ENCODE data around the gene PRDM16.

PRDM16 gene

GRCh38 chr1:3321559-3322449, 252.8 kb downstream of the PRDM16 start:
- Histone ChIP-seq H3K4me1 (peaks cover 28% of the 10 kb centered on the region), H3K27me3 (peaks cover 33% of the 10 kb centered on the region), H4K20me1 (peaks cover 16% of the 10 kb centered on the region; the same call in 1 of the 2 replicates), H3K36me3 (no peaks in the 10 kb centered on the region), H3K27ac (no peak overlapping the region), H3K9ac (no peak overlapping the region), H3K9me3 (peaks cover 11% of the 10 kb centered on the region), H3K4me2 (0 out of 2 replicates have a peak overlapping the region, but pooled peaks have one; percentile 2), H3K4me3 (no peak overlapping the region)
- no peak for TF ChIP-seq Cebpa-rat (IDR thresholded peaks at IDR 0.05)

DNA sequence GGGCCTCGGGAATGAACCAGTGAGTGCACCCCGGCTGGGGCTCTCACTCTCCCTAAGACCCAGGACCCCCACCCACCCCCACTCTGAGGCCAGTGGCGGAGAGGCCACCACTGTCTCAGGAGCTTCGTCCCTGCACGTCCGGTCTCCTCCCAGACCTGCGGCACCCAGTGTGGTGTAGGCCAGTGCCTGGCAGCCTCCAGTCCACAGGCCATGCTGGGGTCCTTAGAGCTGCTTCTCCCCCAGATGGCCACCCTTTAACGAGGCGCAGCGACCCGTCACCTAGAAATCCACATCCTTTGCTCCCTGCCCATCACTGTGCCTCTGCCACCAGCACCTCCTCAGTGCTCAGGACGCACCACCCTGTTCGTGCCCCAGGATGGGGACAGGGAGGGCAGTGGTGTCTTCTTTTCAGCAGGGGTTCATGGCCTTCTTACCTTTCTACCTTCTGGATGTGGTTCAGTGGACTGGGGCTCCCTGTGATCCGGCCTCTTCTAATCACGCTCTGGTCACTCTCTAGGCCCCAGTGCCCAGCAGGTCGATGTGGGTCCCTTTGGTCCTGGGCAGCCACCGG, 253.5 kb downstream of the PRDM16 start:
- TF ChIP-seq Cebpa-rat (IDR thresholded peaks at IDR 0.05) = no peak
- no peak overlapping the region for H3K9ac ChIP-seq
- no peak overlapping the region for H3K4me3 ChIP-seq
- peaks cover 29% of the 10 kb centered on the region for H3K4me1 ChIP-seq
- peaks cover 33% of the 10 kb centered on the region for H3K27me3 ChIP-seq
- peaks cover 4% of the 10 kb centered on the region for H3K9me3 ChIP-seq
- H3K27ac ChIP-seq = no peak overlapping the region
- no peaks in the 10 kb centered on the region for H3K36me3 ChIP-seq
- H3K4me2 ChIP-seq = 0 out of 2 replicates have a peak overlapping the region, but pooled peaks have one; percentile 2
- H4K20me1 ChIP-seq = peaks cover 16% of the 10 kb centered on the region; the same call in 1 of the 2 replicates

GRCh38 chr1:3323021-3323795, 254.2 kb downstream of the PRDM16 start:
- Histone ChIP-seq H3K9ac (no peak overlapping the region), H3K27ac (no peak overlapping the region)
- TF ChIP-seq Cebpa-rat (IDR thresholded peaks at IDR 0.05) = no peak

GRCh38 chr1:3323796-3324703, 255.0 kb downstream of the PRDM16 start:
- Histone ChIP-seq H3K4me2 (no peak overlapping the region), H3K9ac (no peak overlapping the region), H3K27ac (no peak overlapping the region), H3K9me3 (no peaks in the 10 kb centered on the region), H3K27me3 (peaks cover 42% of the 10 kb centered on the region), H4K20me1 (peaks cover 16% of the 10 kb centered on the region; the same call in 1 of the 2 replicates), H3K4me1 (peaks cover 42% of the 10 kb centered on the region), H3K36me3 (no peaks in the 10 kb centered on the region), H3K4me3 (no peak overlapping the region)
- TF ChIP-seq Cebpa-rat (IDR thresholded peaks at IDR 0.05) = no peak

More at GRCh38 chr1:3323021-3323795, 254.2 kb downstream of the PRDM16 start:
- Histone ChIP-seq H4K20me1 (peaks cover 16% of the 10 kb centered on the region; the same call in 1 of the 2 replicates), H3K4me3 (no peak overlapping the region), H3K4me2 (no peak overlapping the region), H3K36me3 (no peaks in the 10 kb centered on the region), H3K9me3 (no peaks in the 10 kb centered on the region), H3K4me1 (peaks cover 36% of the 10 kb centered on the region), H3K27me3 (peaks cover 39% of the 10 kb centered on the region)

DNA sequence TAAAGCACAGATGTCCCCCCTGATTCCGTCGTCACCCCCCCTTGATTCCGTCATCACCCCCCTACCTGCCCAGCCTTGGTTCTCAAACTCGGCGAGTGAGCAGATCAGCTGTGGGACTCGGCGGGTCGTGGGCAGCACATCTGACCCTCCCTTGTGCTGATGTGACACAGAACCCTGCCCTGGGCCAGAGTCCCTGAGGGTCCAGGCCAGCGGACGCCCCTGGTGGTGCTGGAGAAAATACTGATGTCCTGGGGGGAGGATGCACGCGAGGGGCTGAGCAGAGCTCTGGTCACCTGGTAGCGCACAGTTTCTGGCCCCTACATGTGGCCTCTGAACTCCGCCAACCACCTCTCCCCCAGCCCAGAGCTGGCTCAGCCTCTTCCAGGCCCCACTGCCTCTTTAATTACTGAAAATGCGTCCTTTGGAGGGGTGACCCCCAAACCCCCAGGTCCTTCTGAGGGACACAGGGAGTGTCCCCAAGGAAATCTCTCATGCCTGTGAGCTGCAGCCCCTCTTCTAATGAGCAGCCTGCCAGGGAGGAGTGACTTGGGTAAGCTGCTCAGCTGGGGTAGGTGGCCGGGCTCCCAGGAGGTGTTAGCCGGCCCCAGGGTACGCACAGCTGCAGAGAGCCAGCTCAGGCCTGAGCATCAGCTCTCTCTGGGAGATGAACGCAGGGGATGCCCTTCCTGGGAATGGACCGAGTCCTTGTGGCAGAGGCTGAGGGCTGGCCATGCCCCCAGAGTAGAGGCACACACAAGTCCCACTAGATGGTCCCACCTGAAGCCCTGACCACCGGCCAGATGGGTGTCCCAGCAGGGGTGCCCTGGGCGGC, 255.9 kb downstream of the PRDM16 start:
- no peak overlapping the region for H3K9ac ChIP-seq
- H3K27me3 ChIP-seq = peaks cover 42% of the 10 kb centered on the region
- peaks cover 16% of the 10 kb centered on the region; the same call in 1 of the 2 replicates for H4K20me1 ChIP-seq
- H3K9me3 ChIP-seq = no peaks in the 10 kb centered on the region
- no peaks in the 10 kb centered on the region for H3K36me3 ChIP-seq
- H3K4me2 ChIP-seq = no peak overlapping the region
- H3K27ac ChIP-seq = no peak overlapping the region
- TF ChIP-seq Cebpa-rat (IDR thresholded peaks at IDR 0.05) = no peak
- peaks cover 42% of the 10 kb centered on the region for H3K4me1 ChIP-seq
- H3K4me3 ChIP-seq = no peak overlapping the region

DNA sequence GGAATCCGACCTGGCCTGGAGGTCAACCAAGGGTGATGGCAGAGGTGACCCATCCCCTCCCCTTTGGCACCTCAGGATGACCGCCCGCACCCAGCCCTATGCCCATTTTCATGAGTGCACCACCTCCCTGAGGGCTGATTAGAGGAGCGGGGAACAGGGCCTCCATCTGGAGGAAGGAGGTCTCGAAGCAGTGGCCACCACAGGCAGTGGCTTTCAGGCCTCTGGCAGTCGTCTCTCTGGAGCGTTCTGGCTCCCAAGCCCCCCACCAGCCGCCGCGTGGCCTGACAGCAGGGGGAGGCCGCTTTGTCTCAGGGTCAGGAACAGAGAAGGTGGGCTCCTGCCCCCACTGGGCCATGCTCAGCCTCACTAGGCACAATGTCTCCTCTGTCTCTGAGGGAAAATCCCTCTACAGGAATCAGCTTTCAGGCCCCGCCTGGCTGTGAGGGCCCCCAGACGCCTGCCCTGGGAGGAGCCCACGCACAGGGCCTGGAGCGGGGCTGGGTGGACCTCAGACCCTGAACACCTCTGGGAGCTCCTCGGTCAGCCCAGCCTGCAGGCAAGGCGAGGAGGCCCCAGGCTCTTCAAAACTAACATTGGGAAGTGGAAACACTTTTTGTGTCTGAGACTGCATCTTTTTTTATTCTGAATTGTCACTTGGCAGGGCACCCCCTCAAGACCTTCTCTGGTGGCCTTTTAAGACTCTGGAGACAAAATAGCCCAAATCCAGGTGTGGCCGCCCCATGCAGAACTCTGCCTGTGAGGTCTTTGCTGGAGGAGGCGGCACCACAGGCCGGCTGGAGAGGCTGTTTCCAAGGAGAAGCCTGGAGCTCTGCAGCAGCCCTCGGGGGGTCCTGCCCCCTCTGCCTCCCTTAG, 257.7 kb downstream of the PRDM16 start:
- no peak overlapping the region for H3K27ac ChIP-seq

DNA sequence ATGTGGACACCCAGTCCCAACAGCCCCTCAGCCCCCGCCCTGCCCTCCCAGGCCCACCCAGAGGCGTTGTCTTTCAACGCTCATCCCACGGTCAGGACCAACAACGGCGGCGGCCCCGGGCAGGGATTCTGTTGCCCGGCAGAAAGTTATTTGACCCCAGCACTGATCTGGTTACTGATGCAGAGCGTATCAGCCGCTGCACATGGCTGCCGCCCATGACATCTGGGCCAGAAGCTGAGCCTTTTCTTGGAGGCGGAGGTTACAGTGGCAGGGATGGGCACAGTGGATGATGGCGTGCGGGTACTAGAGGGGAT, 258.3 kb downstream of the PRDM16 start:
- H3K27ac ChIP-seq = no peak overlapping the region
- H3K4me2 ChIP-seq = peak overlapping the region; percentile 59; the same call in 1 of the 2 replicates
- H4K20me1 ChIP-seq = peaks cover 16% of the 10 kb centered on the region; the same call in 1 of the 2 replicates
- peaks cover 22% of the 10 kb centered on the region for H3K4me1 ChIP-seq
- H3K4me3 ChIP-seq = no peak overlapping the region
- H3K9ac ChIP-seq = no peak overlapping the region
- no peaks in the 10 kb centered on the region for H3K36me3 ChIP-seq
- no peaks in the 10 kb centered on the region for H3K9me3 ChIP-seq
- TF ChIP-seq Cebpa-rat (IDR thresholded peaks at IDR 0.05) = no peak
- H3K27me3 ChIP-seq = peaks cover 47% of the 10 kb centered on the region

More for the DNA sequence above, 257.7 kb downstream of the PRDM16 start:
- Histone ChIP-seq H3K9me3 (no peaks in the 10 kb centered on the region), H3K4me3 (no peak overlapping the region), H4K20me1 (peaks cover 16% of the 10 kb centered on the region; the same call in 1 of the 2 replicates), H3K36me3 (no peaks in the 10 kb centered on the region), H3K9ac (no peak overlapping the region), H3K4me1 (peaks cover 26% of the 10 kb centered on the region), H3K4me2 (peak overlapping the region; percentile 59; the same call in 1 of the 2 replicates), H3K27me3 (peaks cover 46% of the 10 kb centered on the region)
- TF ChIP-seq Cebpa-rat (IDR thresholded peaks at IDR 0.05) = no peak

Data from BLaER1 (cell line).